Right atrium auricular region (tissue), 2 donors: ENCODE measurements around the gene CDK2AP2. TPM values are rescaled to one million over a fixed set of nuclear protein-coding genes. Genes with fewer than 3 reads are reported as not detected.
"Not testable (repeated sequence)": the region's sequence is repeated elsewhere in the genome, so short reads cannot be mapped to it uniquely, and the experiment has no call there.

Source experiments
- DNase-seq: peaks from one replicate; pipeline ENCODE4 v3.0.0-alpha.2; 2019; ENCODE audit warnings: low spot score
- H3K27ac ChIP-seq, 2 donors: fragments of 200-600 bp; sonication (generic); 1 replicate in 1 of 2; 2 replicates in 1 of 2; pipeline ENCODE4 v1.5.1; 2016 to 2019
- H3K27me3 ChIP-seq, 2 donors: fragments of 200-600 bp; sonication (generic); one replicate each; pipeline versions ENCODE4 v1.5.1 to v1.6.0; 2017 to 2019
- H3K36me3 ChIP-seq: fragments of 200-600 bp; sonication (generic); one replicate; pipeline ENCODE4 v1.5.1; 2016
- H3K4me1 ChIP-seq, 2 donors: fragments of 200-600 bp; sonication (generic); one replicate each; pipeline versions ENCODE4 v1.5.1 to v1.6.0; 2017 to 2019
- H3K4me3 ChIP-seq, 2 donors: fragments of 200-600 bp; sonication (generic); 1 replicate in 1 of 2; 2 replicates in 1 of 2; pipeline ENCODE4 v1.5.1; 2017 to 2019; ENCODE audit warnings: mild to moderate bottlenecking in 1 of 2, moderate library complexity in 1 of 2
- H3K9me3 ChIP-seq, 2 donors: fragments of 200-600 bp; sonication (generic); one replicate each; pipeline ENCODE4 v1.5.1; 2019
- CTCF ChIP-seq, 2 donors: fragments of 200-600 bp; sonication (generic); IDR thresholded peaks; one replicate each; pipeline ENCODE4 v1.5.1; 2019; ENCODE audit warnings: antibody characterized with exemption in 2 of 2
- total RNA-seq, 2 donors: library from RNA; depleted of rRNA; stranded (reverse); fragments of >200 nt; gene quantifications; one replicate each; pipeline ENCODE4 v1.1.0, GENCODE V29; 2016

Gene CDK2AP2
- total RNA-seq, 2 donors from 2014 or later, result 49.1 to 70.0 TPM

GRCh38 chr11:67489203-67489884 is 18.6 kb downstream of the CDK2AP2 start:
- Histone ChIP-seq H3K9me3 (no peaks in the 10 kb centered on the region), H3K36me3 (peaks cover 64% of the 10 kb centered on the region), H3K4me3 (no peak overlapping the region), H3K27ac (no peak overlapping the region), H3K4me1 (peaks cover 0 to 17% of the 10 kb centered on the region in 2 donors), H3K27me3 (no peaks in the 10 kb centered on the region)
- DNase-seq, result no peak
- no peak for TF ChIP-seq CTCF (IDR thresholded peaks at IDR 0.05)

DNA sequence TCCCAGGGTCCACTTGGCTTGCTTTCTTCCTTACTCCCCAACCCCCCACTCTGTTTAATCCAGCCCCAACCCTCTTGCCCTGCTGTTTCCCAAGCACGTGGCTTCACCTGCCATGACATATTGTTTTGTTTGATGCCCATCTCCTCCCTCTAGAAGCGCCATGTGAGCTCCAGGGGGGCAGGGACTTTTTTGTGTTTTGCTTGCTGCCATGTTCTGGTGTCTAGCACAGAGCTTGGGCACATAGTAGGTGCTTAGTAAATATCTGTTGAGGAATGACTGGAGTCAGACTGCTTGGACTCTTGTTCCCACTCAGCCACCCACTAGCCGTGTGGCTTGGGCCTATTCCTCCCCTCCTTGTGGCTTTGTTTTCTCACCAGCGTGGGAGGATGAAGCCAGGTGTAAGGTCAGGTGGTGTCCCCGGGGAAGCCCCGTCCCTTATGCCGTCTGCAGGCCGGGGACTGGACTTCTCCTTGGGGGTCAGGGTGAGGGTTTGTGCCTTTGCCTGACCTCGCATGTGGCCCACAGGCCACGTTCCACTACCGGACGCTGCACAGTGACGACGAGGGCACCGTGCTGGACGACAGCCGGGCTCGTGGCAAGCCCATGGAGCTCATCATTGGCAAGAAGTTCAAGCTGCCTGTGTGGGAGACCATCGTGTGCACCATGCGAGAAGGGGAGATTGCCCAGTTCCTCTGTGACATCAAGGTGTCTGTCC is 21.3 kb downstream of the CDK2AP2 start:
- Histone ChIP-seq H3K27me3 (no peaks in the 10 kb centered on the region), H3K36me3 (peaks cover 39% of the 10 kb centered on the region), H3K27ac (no peak overlapping the region), H3K4me1 (peaks cover 0 to 34% of the 10 kb centered on the region in 2 donors), H3K4me3 (no peak overlapping the region), H3K9me3 (no peaks in the 10 kb centered on the region)
- TF ChIP-seq CTCF (IDR thresholded peaks at IDR 0.05), result no peak
- DNase-seq, result no peak

- DNase-seq, H3K27me3 ChIP-seq, H3K9me3 ChIP-seq, H3K27ac ChIP-seq, H3K4me3 ChIP-seq: not testable (repeated sequence)
- Histone ChIP-seq H3K4me1 (peaks cover 0 to 34% of the 10 kb centered on the region in 2 donors), H3K36me3 (peaks cover 32% of the 10 kb centered on the region)
Observed at GRCh38 chr11:67485873-67486361, 22.0 kb downstream of the CDK2AP2 start.

GRCh38 chr11:67484847-67485311 is 23.1 kb downstream of the CDK2AP2 start:
- H3K27ac ChIP-seq, result no peak overlapping the region

GRCh38 chr11:67483831-67484665 is 23.9 kb downstream of the CDK2AP2 start:
- DNase-seq, result no peak
- no peaks in the 10 kb centered on the region for H3K9me3 ChIP-seq
- TF ChIP-seq CTCF (IDR thresholded peaks at IDR 0.05), result no peak
- H3K4me3 ChIP-seq, result peak overlapping the region in 1 of 2 donors; percentile 60
- peaks cover 15% of the 10 kb centered on the region for H3K36me3 ChIP-seq
- H3K4me1 ChIP-seq, result peaks cover 0 to 34% of the 10 kb centered on the region in 2 donors
- H3K27ac ChIP-seq, result peak overlapping the region; percentile 85 to 86
- H3K27me3 ChIP-seq, result no peaks in the 10 kb centered on the region

More at GRCh38 chr11:67484847-67485311, 23.1 kb downstream of the CDK2AP2 start:
- no peak for DNase-seq
- H3K4me3 ChIP-seq, result no peak overlapping the region
- H3K9me3 ChIP-seq, result no peaks in the 10 kb centered on the region
- peaks cover 0 to 34% of the 10 kb centered on the region in 2 donors for H3K4me1 ChIP-seq
- peaks cover 22% of the 10 kb centered on the region for H3K36me3 ChIP-seq
- TF ChIP-seq CTCF (IDR thresholded peaks at IDR 0.05), result no peak
- H3K27me3 ChIP-seq, result no peaks in the 10 kb centered on the region
